PC-9 (cell line): ENCODE measurements around the gene TRPC4AP. TPM values are rescaled to one million over a fixed set of nuclear protein-coding genes. Genes with fewer than 3 reads are reported as not detected.

Experiments used
- BruUV-seq: library from RNA; stranded (reverse); fragments of 400-500 nt; replicated peaks from 2 replicates; lab custom pipeline; 2021; lab: Mats Ljungman, UMichigan
- CTCF ChIA-PET: fragments of 300-600 bp; sonication (Branson Sonifier 250); formaldehyde crosslinking; loops from one replicate; lab custom pipeline; 2022; ENCODE audit warnings: antibody characterized with exemption; lab: Charles Lee
- POLR2A ChIA-PET: fragments of 300-600 bp; sonication (Branson Sonifier 250); formaldehyde crosslinking; loops from one replicate; lab custom pipeline; 2022; ENCODE audit warnings: antibody characterized with exemption; ENCODE audit not compliant: unreplicated experiment; lab: Charles Lee
- DNase-seq, 2 experiments: peaks; one replicate each; pipeline versions ENCODE4 v3.0.0 to v3.0.0-alpha.2; 2015 to 2022; ENCODE audit warnings: mixed read lengths in 1 of 2
- H2AFZ ChIP-seq: fragments of 200-600 bp; sonication (generic); 2 replicates; pipeline ENCODE4 v1.8.1; 2017; ENCODE audit warnings: antibody characterized with exemption
- H3F3A ChIP-seq: fragments of 200-600 bp; sonication (generic); 2 replicates; pipeline ENCODE4 v1.8.1; 2017; ENCODE audit warnings: antibody characterized with exemption, mild to moderate bottlenecking, low read depth; ENCODE audit not compliant: insufficient read depth
- H3K27ac ChIP-seq: fragments of 200-600 bp; sonication (generic); 2 replicates; pipeline ENCODE4 v1.6.1; 2016; ENCODE audit warnings: mixed run types
- H3K27me3 ChIP-seq: fragments of 200-600 bp; sonication (generic); 2 replicates; pipeline ENCODE4 v1.6.1; 2016; ENCODE audit warnings: low read depth, mixed run types; ENCODE audit not compliant: insufficient read depth
- H3K36me3 ChIP-seq: fragments of 200-600 bp; sonication (generic); 2 replicates; pipeline ENCODE4 v1.6.1; 2016; ENCODE audit warnings: low read depth, mixed run types
- H3K4me1 ChIP-seq: fragments of 200-600 bp; sonication (generic); replicated peaks from 2 replicates; pipeline ENCODE4 v1.6.1; 2016; ENCODE audit warnings: mixed run types; ENCODE audit not compliant: insufficient read depth
- H3K4me2 ChIP-seq: fragments of 200-600 bp; sonication (generic); 2 replicates; pipeline ENCODE4 v1.6.1; 2017; ENCODE audit warnings: mixed run types
- H3K4me3 ChIP-seq: fragments of 200-600 bp; sonication (generic); 2 replicates; pipeline ENCODE4 v1.6.1; 2016; ENCODE audit warnings: mixed run types
- H3K79me2 ChIP-seq: fragments of 200-600 bp; sonication (generic); 2 replicates; pipeline ENCODE4 v1.6.1; 2017; ENCODE audit warnings: low read depth, mixed run types
- H3K9me2 ChIP-seq: fragments of 200-600 bp; sonication (generic); 2 replicates; pipeline ENCODE4 v1.8.1; 2017; ENCODE audit warnings: mild to moderate bottlenecking; ENCODE audit not compliant: insufficient read depth
- H3K9me3 ChIP-seq: fragments of 200-600 bp; sonication (generic); 2 replicates; pipeline ENCODE4 v1.8.1; 2016; ENCODE audit warnings: low read depth; ENCODE audit not compliant: insufficient read depth
- H4K20me1 ChIP-seq: fragments of 200-600 bp; sonication (generic); 2 replicates; pipeline ENCODE4 v1.8.1; 2017; ENCODE audit not compliant: insufficient read depth
- CTCF ChIP-seq: fragments of 200-600 bp; sonication (generic); conservative IDR thresholded peaks from 2 replicates; pipeline ENCODE4 v1.6.1; 2017; ENCODE audit warnings: mixed run types, antibody characterized with exemption, mild to moderate bottlenecking, moderate library complexity
- EZH2 ChIP-seq: fragments of 200-600 bp; sonication (generic); IDR thresholded peaks from 2 replicates; pipeline ENCODE4 v1.8.0; 2017; ENCODE audit warnings: antibody characterized with exemption, low read depth
- intact Hi-C: fragments of 100-400 bp; cut with micrococcal nuclease; formaldehyde crosslinking; loops from one replicate; pipeline ENCODE4 v1.10.0; 2022; ENCODE audit not compliant: unreplicated experiment
- total RNA-seq: library from RNA; stranded (reverse); gene quantifications from 2 replicates; pipeline ENCODE4 v1.2.3, GENCODE V29; 2021

Gene TRPC4AP
- total RNA-seq, 1 experiment from 2014 or later = 51.0 TPM

GRCh38 chr20:35101620-35102019 is 9.0 kb upstream of the TRPC4AP start:
- Histone ChIP-seq H3K79me2 (no peaks in the 10 kb centered on the region), H3K27me3 (no peaks in the 10 kb centered on the region), H3F3A (peaks cover 4% of the 10 kb centered on the region), H3K9me2 (no peaks in the 10 kb centered on the region), H3K9me3 (no peaks in the 10 kb centered on the region), H2AFZ (no peak overlapping the region), H3K4me3 (no peak overlapping the region), H3K4me1 (peaks cover 6% of the 10 kb centered on the region; the same call in 1 of the 2 replicates), H4K20me1 (no peaks in the 10 kb centered on the region), H3K4me2 (no peak overlapping the region), H3K27ac (no peak overlapping the region), H3K36me3 (no peaks in the 10 kb centered on the region)
- TF ChIP-seq CTCF = no peak
- no peak for TF ChIP-seq EZH2
- DNase-seq = no peak
- intact Hi-C loops = no loop called here
- CTCF ChIA-PET = no interaction called here
- no TSS peak for BruUV-seq
- POLR2A ChIA-PET = no interaction called here

- H3K9me3 ChIP-seq = no peaks in the 10 kb centered on the region
- peaks cover 4% of the 10 kb centered on the region for H4K20me1 ChIP-seq
- peaks cover 31% of the 10 kb centered on the region for H3K4me1 ChIP-seq
- no peaks in the 10 kb centered on the region for H3K27me3 ChIP-seq
- H3K27ac ChIP-seq = peak overlapping the region; percentile 98
- peak overlapping the region; percentile 93 for H3K4me2 ChIP-seq
- ChIA-PET CTCF (interaction anchor here (1.7 kb wide), 1 partner anchor 218 kb away, joined by 4 read pairs; no protein-coding TSS in a partner anchor), POLR2A (no interaction called here)
- no peak for TF ChIP-seq CTCF
- TF ChIP-seq EZH2 = no peak
- peak; percentile 29 to 85 for DNase-seq
- H3K36me3 ChIP-seq = no peaks in the 10 kb centered on the region
- TSS peak; percentile 96 for BruUV-seq
- no peaks in the 10 kb centered on the region for H3K9me2 ChIP-seq
- intact Hi-C loops = loop anchor here (1.0 to 10.0 kb wide), 5 partner anchors 53 to 959 kb away; partner anchors contain the start of genes ACSS2, CEP250 and EDEM2
- H2AFZ ChIP-seq = peak overlapping the region; percentile 86
- H3K79me2 ChIP-seq = peaks cover 39% of the 10 kb centered on the region
- peaks cover 33% of the 10 kb centered on the region for H3F3A ChIP-seq
- H3K4me3 ChIP-seq = peak overlapping the region; percentile 92
These were observed 769 bp upstream of the TRPC4AP start for GRCh38 chr20:35093267-35093884.

GRCh38 chr20:35091816-35092523 is 637 bp downstream of the TRPC4AP start:
- TSS peak; percentile 62 for BruUV-seq
- Histone ChIP-seq H3K9me3 (no peaks in the 10 kb centered on the region), H3F3A (peaks cover 33% of the 10 kb centered on the region), H3K4me2 (peak overlapping the region; percentile 93), H4K20me1 (peaks cover 16% of the 10 kb centered on the region), H3K79me2 (peaks cover 52% of the 10 kb centered on the region), H3K27ac (peak overlapping the region; percentile 98), H3K4me1 (peaks cover 36% of the 10 kb centered on the region), H2AFZ (peak overlapping the region; percentile 86), H3K9me2 (no peaks in the 10 kb centered on the region), H3K27me3 (no peaks in the 10 kb centered on the region), H3K36me3 (peaks cover 8% of the 10 kb centered on the region; the same call in 1 of the 2 replicates), H3K4me3 (peak overlapping the region; percentile 92)
- peak in 1 of 2 experiments; percentile 38 for DNase-seq
- TF ChIP-seq CTCF (no peak), EZH2 (no peak)
- intact Hi-C loops = loop anchor here (2.0 to 10.0 kb wide), 4 partner anchors 55 to 960 kb away; partner anchors contain the start of genes CEP250 and EDEM2
- ChIA-PET CTCF (interaction anchor here (0.6 to 1.7 kb wide), 3 partner anchors 13 to 218 kb away, joined by 4 to 5 read pairs (median 4); no protein-coding TSS in a partner anchor), POLR2A (interaction anchor here (0.5 to 0.6 kb wide), 2 partner anchors 226 to 319 kb away, joined by 3 to 6 read pairs; no protein-coding TSS in a partner anchor)
